Heart left ventricle (tissue), 16 donors: Measurements from ENCODE around the gene MTM1. TPM values are rescaled to one million over a fixed set of nuclear protein-coding genes. Genes with fewer than 3 reads are reported as not detected.

Experiments
- ATAC-seq, 4 donors: fragments of 200-7000 bp; cut with Tn5 transposase; one replicate each; pipeline ENCODE4 v1.9.1; 2020 to 2022; ENCODE audit warnings: moderate library complexity in 4 of 4, mild to moderate bottlenecking in 3 of 4, moderate number of reproducible peaks in 1 of 4
- DNase-seq, 5 donors: peaks; one replicate each; pipeline ENCODE4 v3.0.0-alpha.2; 2020
- H3K27ac ChIP-seq, 12 donors: fragments of 200-600 bp; sonication (generic) in 4 of 12; one replicate each; pipeline versions ENCODE4 v1.5.0 to v1.8.0; 2016 to 2022; ENCODE audit warnings: mild to moderate bottlenecking in 2 of 12
- H3K27me3 ChIP-seq, 9 donors: fragments of 200-600 bp; sonication (generic) in 2 of 9; one replicate each; pipeline versions ENCODE4 v1.5.1 to v1.8.0; 2016 to 2022; ENCODE audit warnings: mild to moderate bottlenecking in 3 of 9
- H3K36me3 ChIP-seq, 9 donors: fragments of 200-600 bp; sonication (generic) in 2 of 9; one replicate each; pipeline versions ENCODE4 v1.5.0 to v1.8.0; 2018 to 2022; ENCODE audit warnings: mild to moderate bottlenecking in 2 of 9
- H3K4me1 ChIP-seq, 12 donors: fragments of 200-600 bp; sonication (generic) in 4 of 12; one replicate each; pipeline versions ENCODE4 v1.5.0 to v1.8.0; 2016 to 2022; ENCODE audit warnings: mild to moderate bottlenecking in 3 of 12
- H3K4me3 ChIP-seq, 12 donors: fragments of 200-600 bp; sonication (generic) in 4 of 12; one replicate each; pipeline versions ENCODE4 v1.5.0 to v1.8.0; 2017 to 2022; ENCODE audit warnings: mild to moderate bottlenecking in 9 of 12, moderate library complexity in 4 of 12
- H3K9me3 ChIP-seq, 12 donors: fragments of 200-600 bp; sonication (generic) in 4 of 12; one replicate each; pipeline versions ENCODE4 v1.5.0 to v1.8.0; 2016 to 2022; ENCODE audit warnings: mild to moderate bottlenecking in 1 of 12
- CTCF ChIP-seq, 12 donors: fragments of 200-600 bp; sonication (generic) in 4 of 12; IDR thresholded peaks; one replicate each; pipeline versions ENCODE4 v1.5.0 to v1.8.0; 2018 to 2022; ENCODE audit warnings: antibody characterized with exemption in 12 of 12, mild to moderate bottlenecking in 5 of 12
- POLR2A ChIP-seq, 2 donors: fragments of 450-650 bp; IDR thresholded peaks; one replicate each; pipeline ENCODE4 v1.6.1; 2017; ENCODE audit warnings: antibody characterized with exemption in 2 of 2, mild to moderate bottlenecking in 2 of 2, moderate library complexity in 2 of 2
- WGBS, 4 donors: extraction: QIAGEN DNeasy Blood & Tissue Kit in 2 of 4; methylation state at CpG; one replicate each; pipeline versions ENCODE4 v1.1.5 to v1.1.7; 2013 to 2018; 5-methylcytosine and 5-hydroxymethylcytosine counted together
- intact Hi-C, 10 donors: fragments of 100-400 bp; cut with DNase I; formaldehyde crosslinking; loops; one replicate each; pipeline versions ENCODE4 v1.11.1 to v1.14.2; 2022
- polyA plus RNA-seq, 2 donors: library from polyadenylated mRNA; stranded (reverse); fragments of 200-250 nt; gene quantifications; one replicate each; pipeline ENCODE4 v1.2.3, GENCODE V29; 2013
- total RNA-seq, 9 donors: library from RNA; depleted of rRNA in 2 of 9; stranded (reverse); fragments of >200 nt in 2 of 9; fragmentation: NEBNext Ultra II Directional in 3 of 9; extraction: Animal tissue kit (Norgen Biotek cat#: 25700) in 3 of 9; gene quantifications; one replicate each; pipeline versions ENCODE4 v1.1.0 to v1.2.4, GENCODE V29; 2016 to 2023
- donor health status: ischemic (EF 13 %, LVEDD 7.1; RV severe dilation, severe dysfunction).
- donor health status: healthy with polysubstance abuse.
- donor health status: DM: no; HTN: yes; CAD: no.
- donor health status: DM: no; HTN: no; CAD: no.
- donor health status: ischemic (EF 25% LVEDD 6.9; RV normal size, moderate dysfunction).
- donor health status: ischemic (EF 25% LVEDD 5.7; RV mildly dilated, moderate dysfunction).
- donor health status: healthy.
- donor health status: DM: yes; HTN: yes; CAD: no.
- donor health status: ischemic (EF 35%, LVEDD 5.7; RV mildly dilated, moderate dysfunction).
- donor health status: nonischemic (EF 11% LVEDD 7.7; RV severe dilation, severe dysfunction).
- donor health status: DM: yes; HTN: yes; CAD: no.
- donor health status: PGD.
- donor health status: ischemic (EF 29% LVEDD 5.4; RV normal size, mild dysfunction).
- donor health status: nonischemic (EF 23%, LVEDD 6.1; RV moderate dilation, normal function).

The MTM1 gene
- total and polyA plus RNA-seq, 11 donors = 2.2 to 18.9 (median 10.1) TPM

GRCh38 chrX:150664290-150664689, 95.9 kb downstream of the MTM1 start:
- TF ChIP-seq POLR2A (IDR thresholded peaks at IDR 0.05) = no peak
- no peak for TF ChIP-seq CTCF (IDR thresholded peaks at IDR 0.05)
- H3K27me3 ChIP-seq = no peaks in the 10 kb centered on the region
- peaks cover 0 to 47% (median 28%) of the 10 kb centered on the region in 9 donors for H3K36me3 ChIP-seq
- intact Hi-C loops = no loop called here
- H3K4me3 ChIP-seq = no peak overlapping the region
- WGBS, 4 donors = 22 to 53% (median 37%) methylated on average over 2 of the region's 2 CpGs
- H3K27ac ChIP-seq = no peak overlapping the region
- peak; percentile 46 to 80 (median 54) for ATAC-seq
- H3K9me3 ChIP-seq = no peaks in the 10 kb centered on the region
- H3K4me1 ChIP-seq = peaks cover 0 to 4% (median 0%) of the 10 kb centered on the region in 12 donors
- DNase-seq = peak in 4 of 5 donors; percentile 38 to 74 (median 55)

GRCh38 chrX:150676221-150676620, 107.8 kb downstream of the MTM1 start:
- TF ChIP-seq CTCF (IDR thresholded peaks at IDR 0.05) = no peak
- no peak for TF ChIP-seq POLR2A (IDR thresholded peaks at IDR 0.05)
- H3K27ac ChIP-seq = no peak overlapping the region
- intact Hi-C loops = loop anchor here in 1 of 10 donors (10.0 kb wide), 1 partner anchor 721 kb away; no protein-coding TSS in a partner anchor

GRCh38 chrX:150680974-150681373, 112.6 kb downstream of the MTM1 start:
- intact Hi-C loops = loop anchor here in 5 of 10 donors (5.0 to 10.0 kb wide), 5 partner anchors 36 to 736 kb away; no protein-coding TSS in a partner anchor
- Histone ChIP-seq H3K27ac (no peak overlapping the region), H3K4me1 (no peaks in the 10 kb centered on the region), H3K36me3 (no peaks in the 10 kb centered on the region), H3K9me3 (peaks cover 0 to 8% (median 0%) of the 10 kb centered on the region in 12 donors), H3K4me3 (no peak overlapping the region), H3K27me3 (peaks cover 0 to 6% (median 0%) of the 10 kb centered on the region in 9 donors)
- TF ChIP-seq POLR2A (IDR thresholded peaks at IDR 0.05) (no peak), CTCF (IDR thresholded peaks at IDR 0.05) (peak in 11 of 12 donors; percentile 16 to 52 (median 36))
- ATAC-seq = peak in 3 of 4 donors; percentile 62 to 76 (median 74)
- DNase-seq = no peak
- 38 to 47% (median 45%) methylated on average over 7 of the region's 7 CpGs for WGBS, 4 donors

More at GRCh38 chrX:150676221-150676620, 107.8 kb downstream of the MTM1 start:
- WGBS, 4 donors = 55 to 83% (median 74%) methylated on average over 2 of the region's 2 CpGs
- Histone ChIP-seq H3K4me3 (no peak overlapping the region), H3K27me3 (peaks cover 0 to 6% (median 0%) of the 10 kb centered on the region in 9 donors), H3K36me3 (peaks cover 0 to 13% (median 0%) of the 10 kb centered on the region in 9 donors), H3K4me1 (no peaks in the 10 kb centered on the region), H3K9me3 (peaks cover 0 to 8% (median 0%) of the 10 kb centered on the region in 12 donors)
- no peak for DNase-seq
- ATAC-seq = no peak

GRCh38 chrX:150683112-150683511, 114.7 kb downstream of the MTM1 start:
- Histone ChIP-seq H3K9me3 (no peaks in the 10 kb centered on the region), H3K4me1 (no peaks in the 10 kb centered on the region), H3K36me3 (no peaks in the 10 kb centered on the region), H3K27me3 (peaks cover 0 to 4% (median 0%) of the 10 kb centered on the region in 9 donors), H3K4me3 (no peak overlapping the region), H3K27ac (no peak overlapping the region)
- DNase-seq (no peak), ATAC-seq (no peak)
- intact Hi-C loops = loop anchor here in 5 of 10 donors (2.0 to 10.0 kb wide), 6 partner anchors 34 to 738 kb away; no protein-coding TSS in a partner anchor
- WGBS, 4 donors = 65 to 96% (median 87%) methylated on average over 3 of the region's 3 CpGs
- no peak for TF ChIP-seq POLR2A (IDR thresholded peaks at IDR 0.05)
- no peak for TF ChIP-seq CTCF (IDR thresholded peaks at IDR 0.05)
